GM12878 (cell line): ENCODE data around the gene SHLD1. TPM values are rescaled to one million over a fixed set of nuclear protein-coding genes. Genes with fewer than 3 reads are reported as not detected.

Experiments used
- ATAC-seq: fragments of 200-7000 bp; cut with Tn5 transposase; 3 replicates; pipeline ENCODE4 v1.9.1; 2020; ENCODE audit warnings: mild to moderate bottlenecking, moderate library complexity
- BruUV-seq: library from RNA; stranded (reverse); fragments of 400-500 nt; replicated peaks from 2 replicates; lab custom pipeline; 2021; lab: Mats Ljungman, UMichigan
- CTCF ChIA-PET: fragments of 300-600 bp; sonication (Branson Sonifier 250); formaldehyde crosslinking; extraction: SDS; loops from one replicate; lab custom pipeline; 2021; ENCODE audit warnings: inconsistent platforms; lab: Yijun Ruan, JAX
- POLR2A ChIA-PET: fragments of 350-600 bp; formaldehyde crosslinking; extraction: SDS; loops from one replicate; lab custom pipeline; 2021; ENCODE audit warnings: inconsistent platforms; lab: Charles Lee
- RAD21 ChIA-PET: fragments of 300-600 bp; sonication (Branson Sonifier 250); formaldehyde crosslinking; loops from one replicate; lab custom pipeline; 2023; ENCODE audit warnings: antibody characterized with exemption; ENCODE audit not compliant: unreplicated experiment; lab: Charles Lee
- SMC1A ChIA-PET: fragments of 300-600 bp; sonication (Branson Sonifier 250); formaldehyde crosslinking; loops from one replicate; lab custom pipeline; 2023; ENCODE audit not compliant: unreplicated experiment, uncharacterized antibody; lab: Charles Lee
- DNase-seq: peaks from one replicate; pipeline ENCODE4 v3.0.0-alpha.2; 2011; ENCODE audit warnings: low read depth, low spot score
- FAIRE-seq: peaks from 3 replicates; lab custom pipeline; 2011; peaks lifted over from hg19 to GRCh38; lab: Jason Lieb, UNC
- H2AFZ ChIP-seq: 2 replicates; pipeline ENCODE4 v1.6.0; 2011; ENCODE audit warnings: low read depth, low read length, control low read depth; ENCODE audit not compliant: control insufficient read depth
- H3K27ac ChIP-seq: 2 replicates; pipeline ENCODE4 v1.5.1; 2011; ENCODE audit warnings: control low read depth; ENCODE audit not compliant: control insufficient read depth, insufficient read depth
- H3K27me3 ChIP-seq, 2 experiments: replicated peaks in 1 of 2; 2 replicates each; pipeline versions ENCODE4 v1.6.0 to v1.6.1; 2011; ENCODE audit warnings: low read length in 1 of 2; ENCODE audit not compliant: control insufficient read depth in 2 of 2, insufficient read depth in 2 of 2
- H3K36me3 ChIP-seq, 2 experiments: 2 replicates each; pipeline ENCODE4 v1.5.1; 2011; ENCODE audit warnings: low read length in 1 of 2; ENCODE audit not compliant: control insufficient read depth in 2 of 2, insufficient read depth in 2 of 2
- H3K4me1 ChIP-seq: 2 replicates; pipeline ENCODE4 v1.6.1; 2011; ENCODE audit warnings: mild to moderate bottlenecking, low read length, moderate library complexity, mixed read lengths; ENCODE audit not compliant: control insufficient read depth, insufficient read depth
- H3K4me2 ChIP-seq: 2 replicates; pipeline ENCODE4 v1.6.0; 2011; ENCODE audit warnings: control low read depth; ENCODE audit not compliant: control insufficient read depth, insufficient read depth
- H3K4me3 ChIP-seq: fragments of 200-600 bp; sonication (generic); 2 replicates; pipeline ENCODE4 v1.5.1; 2016
- H3K79me2 ChIP-seq: 2 replicates; pipeline ENCODE4 v1.6.0; 2011; ENCODE audit warnings: low read length; ENCODE audit not compliant: control insufficient read depth, insufficient read depth
- H3K9ac ChIP-seq: 2 replicates; pipeline ENCODE4 v1.8.0; 2011; ENCODE audit warnings: low read length, control low read depth, mixed read lengths; ENCODE audit not compliant: control insufficient read depth, insufficient read depth
- H3K9me3 ChIP-seq: replicated peaks from 3 replicates; pipeline ENCODE4 v1.5.1; 2011; ENCODE audit warnings: mild to moderate bottlenecking, low read length; ENCODE audit not compliant: control insufficient read depth, insufficient read depth
- H4K20me1 ChIP-seq: 2 replicates; pipeline ENCODE4 v1.6.0; 2011; ENCODE audit not compliant: control insufficient read depth, insufficient read depth
- CEBPB ChIP-seq, 2 experiments: fragments of 150-350 bp in 1 of 2; IDR thresholded peaks; 2 replicates each; pipeline ENCODE4 v1.6.1; 2012 to 2014; ENCODE audit warnings: low read depth in 2 of 2, low read length in 2 of 2, borderline replicate concordance in 1 of 2, inconsistent platforms in 1 of 2
- E4F1 ChIP-seq: fragments of 450-650 bp; IDR thresholded peaks from 2 replicates; pipeline ENCODE4 v1.6.1; 2018; ENCODE audit warnings: borderline replicate concordance, mild to moderate bottlenecking; ENCODE audit not compliant: partially characterized antibody
- HDGF ChIP-seq: fragments of 450-650 bp; IDR thresholded peaks from 2 replicates; pipeline ENCODE4 v1.6.1; 2016; ENCODE audit warnings: antibody characterized with exemption
- MEF2B ChIP-seq: fragments of 450-650 bp; IDR thresholded peaks from 2 replicates; pipeline ENCODE4 v1.6.1; 2018; ENCODE audit warnings: mild to moderate bottlenecking, moderate library complexity; ENCODE audit not compliant: partially characterized antibody, poor library complexity, severe bottlenecking
- POLR2AphosphoS5 ChIP-seq: IDR thresholded peaks from 2 replicates; pipeline ENCODE4 v1.6.1; 2011; ENCODE audit warnings: mild to moderate bottlenecking, low read length, inconsistent platforms
- TARDBP ChIP-seq: IDR thresholded peaks from 2 replicates; pipeline ENCODE4 v1.6.1; 2016; ENCODE audit warnings: borderline replicate concordance
- ZNF592 ChIP-seq: fragments of 450-650 bp; IDR thresholded peaks from 2 replicates; pipeline ENCODE4 v1.6.1; 2017; ENCODE audit warnings: mild to moderate bottlenecking, moderate library complexity
- ZNF622 ChIP-seq: fragments of 450-650 bp; IDR thresholded peaks from 2 replicates; pipeline ENCODE4 v1.6.1; 2017; ENCODE audit warnings: mild to moderate bottlenecking, inconsistent platforms
- WGBS: methylation state at CpG from one replicate; pipeline ENCODE4 v1.1.6; 2016; ENCODE audit warnings: low lambda C conversion rate; ENCODE audit not compliant: insufficient replicate concordance, insufficient coverage; ENCODE audit errors: missing lambda C conversion rate; 5-methylcytosine and 5-hydroxymethylcytosine counted together
- in situ Hi-C: fragments of 300-500 bp; cut with MboI; formaldehyde crosslinking; loops from 9 replicates; pipeline ENCODE4 v1.14.3; 2018; ENCODE audit warnings: mixed read lengths
- intact Hi-C: fragments of 100-400 bp; cut with micrococcal nuclease; formaldehyde crosslinking; loops from one replicate; pipeline ENCODE4 v1.14.2; 2022; ENCODE audit not compliant: unreplicated experiment
- polyA plus RNA-seq, 11 experiments: library from polyadenylated mRNA; depleted of rRNA in 4 of 11; unstranded in 6 of 11; stranded (reverse) in 5 of 11; fragments of >200 nt; fragmentation: Nextera tagmentation in 4 of 11; fragmentation: Illumina TruSeq in 1 of 11; extraction: Ambion mirVana in 4 of 11; extraction: Trizol in 1 of 11; gene quantifications; 1 replicate in 1 of 11; 2 replicates in 10 of 11; pipeline versions ENCODE4 v1.2.1 to v1.2.3, GENCODE V29; 2011 to 2016; ENCODE audit warnings: inconsistent platforms in 2 of 11, missing spikeins in 2 of 11, low read depth in 1 of 11
- total RNA-seq, 4 experiments: library from RNA; depleted of rRNA in 3 of 4; stranded (reverse); fragments of >200 nt in 3 of 4; fragmentation: Illumina TruSeq in 1 of 4; extraction: Trizol in 1 of 4; gene quantifications; 2 replicates each; pipeline versions ENCODE4 v1.2.1 to v1.2.3, GENCODE V29; 2013 to 2021
- TF ChIP-seq, protein P1 (sequence below), 3 experiments: IDR thresholded peaks in 2 of 3; conservative IDR thresholded peaks in 1 of 3; 2 replicates each; pipeline ENCODE4 v1.5.1; 2011; ENCODE audit warnings: low read depth in 3 of 3, low read length in 3 of 3, mild to moderate bottlenecking in 3 of 3, control low read depth in 2 of 3, moderate library complexity in 2 of 3, inconsistent platforms in 1 of 3, mixed read lengths in 1 of 3; ENCODE audit not compliant: control insufficient read depth in 2 of 3, insufficient read depth in 1 of 3; ENCODE audit errors: extremely low read depth in 1 of 3
- TF ChIP-seq, protein P2 (sequence below): fragments of 450-650 bp; IDR thresholded peaks from 2 replicates; pipeline ENCODE4 v1.6.1; 2018; ENCODE audit warnings: mild to moderate bottlenecking, low read depth, moderate library complexity; ENCODE audit not compliant: partially characterized antibody

Gene SHLD1
- total and polyA plus RNA-seq, 10 of the 15 experiments (the other 5 are each of a cell fraction or from before 2014, with no cell fraction given), result 10.8 to 70.9 (median 25.4) TPM

GRCh38 chr20:5885866-5886265 is 135.7 kb downstream of the SHLD1 start:
- Histone ChIP-seq H3K36me3 (no peaks in the 10 kb centered on the region), H3K4me2 (no peak overlapping the region), H3K9ac (no peak overlapping the region), H3K9me3 (no peaks in the 10 kb centered on the region), H3K27me3 (peaks cover 2 to 6% of the 10 kb centered on the region in 2 experiments; a peak in 3 of 4 replicates), H2AFZ (no peak overlapping the region), H3K79me2 (no peaks in the 10 kb centered on the region), H3K4me1 (no peaks in the 10 kb centered on the region), H3K27ac (no peak overlapping the region), H3K4me3 (no peak overlapping the region), H4K20me1 (no peaks in the 10 kb centered on the region)
- ChIA-PET CTCF (no interaction called here), POLR2A (no interaction called here), SMC1A (no interaction called here), RAD21 (no interaction called here)
- WGBS, result 50% methylated on average over 6 of the region's 6 CpGs
- intact Hi-C loops, result no loop called here
- FAIRE-seq (no peak), DNase-seq (no peak), ATAC-seq (no peak)
- BruUV-seq, result no TSS peak
- in situ Hi-C loops, result no loop called here
- TF ChIP-seq E4F1 (no peak), MEF2B (no peak), ZNF622 (no peak), TARDBP (no peak), ZNF592 (no peak), CEBPB (IDR thresholded peaks at IDR 0.05; ENCODE audit: borderline replicate concordance in 1 of 2, low read depth in 2 of 2, low read length in 2 of 2) (no peak), POLR2AphosphoS5 (no peak), HDGF (no peak)
- TF ChIP-seq, protein P1, sequence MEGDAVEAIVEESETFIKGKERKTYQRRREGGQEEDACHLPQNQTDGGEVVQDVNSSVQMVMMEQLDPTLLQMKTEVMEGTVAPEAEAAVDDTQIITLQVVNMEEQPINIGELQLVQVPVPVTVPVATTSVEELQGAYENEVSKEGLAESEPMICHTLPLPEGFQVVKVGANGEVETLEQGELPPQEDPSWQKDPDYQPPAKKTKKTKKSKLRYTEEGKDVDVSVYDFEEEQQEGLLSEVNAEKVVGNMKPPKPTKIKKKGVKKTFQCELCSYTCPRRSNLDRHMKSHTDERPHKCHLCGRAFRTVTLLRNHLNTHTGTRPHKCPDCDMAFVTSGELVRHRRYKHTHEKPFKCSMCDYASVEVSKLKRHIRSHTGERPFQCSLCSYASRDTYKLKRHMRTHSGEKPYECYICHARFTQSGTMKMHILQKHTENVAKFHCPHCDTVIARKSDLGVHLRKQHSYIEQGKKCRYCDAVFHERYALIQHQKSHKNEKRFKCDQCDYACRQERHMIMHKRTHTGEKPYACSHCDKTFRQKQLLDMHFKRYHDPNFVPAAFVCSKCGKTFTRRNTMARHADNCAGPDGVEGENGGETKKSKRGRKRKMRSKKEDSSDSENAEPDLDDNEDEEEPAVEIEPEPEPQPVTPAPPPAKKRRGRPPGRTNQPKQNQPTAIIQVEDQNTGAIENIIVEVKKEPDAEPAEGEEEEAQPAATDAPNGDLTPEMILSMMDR (IDR thresholded peaks at IDR 0.05 in 2 of 3, conservative IDR thresholded peaks at IDR 0.05 in 1 of 3; ENCODE audit: control insufficient read depth in 2 of 3, extremely low read depth in 1 of 3, insufficient read depth in 1 of 3, low read depth in 3 of 3, low read length in 3 of 3), result no peak
- TF ChIP-seq, protein P2, sequence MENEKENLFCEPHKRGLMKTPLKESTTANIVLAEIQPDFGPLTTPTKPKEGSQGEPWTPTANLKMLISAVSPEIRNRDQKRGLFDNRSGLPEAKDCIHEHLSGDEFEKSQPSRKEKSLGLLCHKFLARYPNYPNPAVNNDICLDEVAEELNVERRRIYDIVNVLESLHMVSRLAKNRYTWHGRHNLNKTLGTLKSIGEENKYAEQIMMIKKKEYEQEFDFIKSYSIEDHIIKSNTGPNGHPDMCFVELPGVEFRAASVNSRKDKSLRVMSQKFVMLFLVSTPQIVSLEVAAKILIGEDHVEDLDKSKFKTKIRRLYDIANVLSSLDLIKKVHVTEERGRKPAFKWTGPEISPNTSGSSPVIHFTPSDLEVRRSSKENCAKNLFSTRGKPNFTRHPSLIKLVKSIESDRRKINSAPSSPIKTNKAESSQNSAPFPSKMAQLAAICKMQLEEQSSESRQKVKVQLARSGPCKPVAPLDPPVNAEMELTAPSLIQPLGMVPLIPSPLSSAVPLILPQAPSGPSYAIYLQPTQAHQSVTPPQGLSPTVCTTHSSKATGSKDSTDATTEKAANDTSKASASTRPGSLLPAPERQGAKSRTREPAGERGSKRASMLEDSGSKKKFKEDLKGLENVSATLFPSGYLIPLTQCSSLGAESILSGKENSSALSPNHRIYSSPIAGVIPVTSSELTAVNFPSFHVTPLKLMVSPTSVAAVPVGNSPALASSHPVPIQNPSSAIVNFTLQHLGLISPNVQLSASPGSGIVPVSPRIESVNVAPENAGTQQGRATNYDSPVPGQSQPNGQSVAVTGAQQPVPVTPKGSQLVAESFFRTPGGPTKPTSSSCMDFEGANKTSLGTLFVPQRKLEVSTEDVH, result no peak
